K562 (cell line): ENCODE data around the gene HDAC9.

Source experiments
- KLF10 ChIP-seq: fragments of 250-450 bp; sonication (Bioruptor Pico); IDR thresholded peaks from 2 replicates; pipeline ENCODE4 v1.6.1; 2021; ENCODE audit warnings: matching md5 sums
- MYC ChIP-seq, 2 experiments: fragments of 250-450 bp in 1 of 2; sonication (Bioruptor Pico) in 1 of 2; IDR thresholded peaks; 2 replicates each; pipeline versions ENCODE4 v1.5.1 to v1.6.1; 2012 to 2021; ENCODE audit warnings: low read depth in 2 of 2, borderline replicate concordance in 1 of 2, improper control_type of control experiment in 1 of 2, low read length in 1 of 2, mild to moderate bottlenecking in 1 of 2, moderate library complexity in 1 of 2
- NFE2L1 ChIP-seq: fragments of 450-650 bp; IDR thresholded peaks from 2 replicates; pipeline ENCODE4 v1.6.1; 2016; ENCODE audit warnings: missing genetic modification characterization, low read depth, mild to moderate bottlenecking, missing compliant biosample characterization, moderate library complexity, borderline replicate concordance
- STAG1 ChIP-seq: sonication (generic); formaldehyde crosslinking; IDR thresholded peaks from 2 replicates; pipeline ENCODE4 v1.5.0; 2020; ENCODE audit warnings: missing genetic modification reagents, borderline replicate concordance
- TF ChIP-seq, protein P1 (sequence below): sonication (generic); formaldehyde crosslinking; IDR thresholded peaks from 2 replicates; pipeline ENCODE4 v1.9.0; 2022; ENCODE audit warnings: mild to moderate bottlenecking, missing genetic modification reagents
- TF ChIP-seq, protein P2 (sequence below): fragments of 250-450 bp; sonication (Bioruptor Pico); IDR thresholded peaks from 2 replicates; pipeline ENCODE4 v1.5.0; 2020; ENCODE audit warnings: mild to moderate bottlenecking, borderline replicate concordance
- TF ChIP-seq, protein P3 (sequence below): fragments of 450-650 bp; IDR thresholded peaks from 2 replicates; pipeline ENCODE4 v1.6.1; 2018; ENCODE audit warnings: mild to moderate bottlenecking, low read depth; ENCODE audit not compliant: partially characterized antibody

DNA sequence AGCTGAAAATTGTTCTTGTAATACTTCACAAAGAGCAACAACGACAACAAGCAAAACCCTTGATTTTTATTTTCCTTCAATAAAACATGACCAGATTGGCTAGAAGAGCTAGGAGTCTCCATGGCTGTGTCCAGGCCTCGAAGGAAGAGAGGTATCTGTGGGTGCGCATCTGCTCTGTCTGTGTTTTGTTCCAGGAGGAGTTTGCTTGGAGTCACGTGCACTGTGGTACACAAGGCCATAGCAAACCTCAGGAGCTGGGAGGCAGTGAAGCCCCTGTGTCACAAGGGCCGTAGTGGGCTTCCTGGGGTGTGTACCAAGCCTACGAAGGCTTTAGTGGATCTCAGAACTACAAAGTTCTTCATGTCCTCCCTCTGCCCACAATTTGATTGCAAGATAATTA is 350.2 kb downstream of the HDAC9 start:
- TF ChIP-seq, protein P1, sequence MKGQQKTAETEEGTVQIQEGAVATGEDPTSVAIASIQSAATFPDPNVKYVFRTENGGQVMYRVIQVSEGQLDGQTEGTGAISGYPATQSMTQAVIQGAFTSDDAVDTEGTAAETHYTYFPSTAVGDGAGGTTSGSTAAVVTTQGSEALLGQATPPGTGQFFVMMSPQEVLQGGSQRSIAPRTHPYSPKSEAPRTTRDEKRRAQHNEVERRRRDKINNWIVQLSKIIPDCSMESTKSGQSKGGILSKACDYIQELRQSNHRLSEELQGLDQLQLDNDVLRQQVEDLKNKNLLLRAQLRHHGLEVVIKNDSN = no peak
- TF ChIP-seq KLF10 (CRISPR knock-in tag) (no peak), STAG1 (no peak), NFE2L1 (tag) (no peak), MYC (IDR thresholded peaks at IDR 0.05; ENCODE audit: low read depth, low read length) (no peak), MYC (CRISPR knock-in tag; IDR thresholded peaks at IDR 0.05; ENCODE audit: borderline replicate concordance, low read depth) (no peak)
- TF ChIP-seq, protein P2, sequence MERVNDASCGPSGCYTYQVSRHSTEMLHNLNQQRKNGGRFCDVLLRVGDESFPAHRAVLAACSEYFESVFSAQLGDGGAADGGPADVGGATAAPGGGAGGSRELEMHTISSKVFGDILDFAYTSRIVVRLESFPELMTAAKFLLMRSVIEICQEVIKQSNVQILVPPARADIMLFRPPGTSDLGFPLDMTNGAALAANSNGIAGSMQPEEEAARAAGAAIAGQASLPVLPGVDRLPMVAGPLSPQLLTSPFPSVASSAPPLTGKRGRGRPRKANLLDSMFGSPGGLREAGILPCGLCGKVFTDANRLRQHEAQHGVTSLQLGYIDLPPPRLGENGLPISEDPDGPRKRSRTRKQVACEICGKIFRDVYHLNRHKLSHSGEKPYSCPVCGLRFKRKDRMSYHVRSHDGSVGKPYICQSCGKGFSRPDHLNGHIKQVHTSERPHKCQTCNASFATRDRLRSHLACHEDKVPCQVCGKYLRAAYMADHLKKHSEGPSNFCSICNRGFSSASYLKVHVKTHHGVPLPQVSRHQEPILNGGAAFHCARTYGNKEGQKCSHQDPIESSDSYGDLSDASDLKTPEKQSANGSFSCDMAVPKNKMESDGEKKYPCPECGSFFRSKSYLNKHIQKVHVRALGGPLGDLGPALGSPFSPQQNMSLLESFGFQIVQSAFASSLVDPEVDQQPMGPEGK (CRISPR knock-in tag) = no peak
- TF ChIP-seq, protein P3, sequence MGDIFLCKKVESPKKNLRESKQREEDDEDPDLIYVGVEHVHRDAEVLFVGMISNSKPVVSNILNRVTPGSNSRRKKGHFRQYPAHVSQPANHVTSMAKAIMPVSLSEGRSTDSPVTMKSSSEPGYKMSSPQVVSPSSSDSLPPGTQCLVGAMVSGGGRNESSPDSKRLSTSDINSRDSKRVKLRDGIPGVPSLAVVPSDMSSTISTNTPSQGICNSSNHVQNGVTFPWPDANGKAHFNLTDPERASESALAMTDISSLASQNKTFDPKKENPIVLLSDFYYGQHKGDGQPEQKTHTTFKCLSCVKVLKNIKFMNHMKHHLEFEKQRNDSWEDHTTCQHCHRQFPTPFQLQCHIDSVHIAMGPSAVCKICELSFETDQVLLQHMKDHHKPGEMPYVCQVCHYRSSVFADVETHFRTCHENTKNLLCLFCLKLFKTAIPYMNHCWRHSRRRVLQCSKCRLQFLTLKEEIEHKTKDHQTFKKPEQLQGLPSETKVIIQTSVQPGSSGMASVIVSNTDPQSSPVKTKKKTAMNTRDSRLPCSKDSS = no peak
